Hepatocyte (in vitro differentiated cells): ENCODE measurements around the gene F7. TPM values are rescaled to one million over a fixed set of nuclear protein-coding genes. Genes with fewer than 3 reads are reported as not detected.

Source experiments
- DNase-seq: peaks from one replicate; pipeline ENCODE4 v3.0.0-alpha.2; 2016; ENCODE audit warnings: low spot score
- H2AFZ ChIP-seq: fragments of 200-600 bp; sonication (generic); 2 replicates; pipeline ENCODE4 v1.6.0; 2016; ENCODE audit warnings: antibody characterized with exemption, mild to moderate bottlenecking
- H3K27ac ChIP-seq: fragments of 200-600 bp; sonication (generic); 2 replicates; pipeline ENCODE4 v1.5.1; 2016; ENCODE audit warnings: mild to moderate bottlenecking
- H3K27me3 ChIP-seq: fragments of 200-600 bp; sonication (generic); 2 replicates; pipeline ENCODE4 v1.6.1; 2016
- H3K36me3 ChIP-seq: fragments of 200-600 bp; sonication (generic); replicated peaks from 2 replicates; pipeline ENCODE4 v1.5.1; 2016; ENCODE audit warnings: low read depth; ENCODE audit not compliant: insufficient read depth
- H3K4me1 ChIP-seq: fragments of 200-600 bp; sonication (generic); 2 replicates; pipeline ENCODE4 v1.5.1; 2016; ENCODE audit warnings: mild to moderate bottlenecking, moderate library complexity; ENCODE audit not compliant: insufficient read depth
- H3K4me2 ChIP-seq: fragments of 200-600 bp; sonication (generic); 2 replicates; pipeline ENCODE4 v1.6.0; 2016
- H3K4me3 ChIP-seq: fragments of 200-600 bp; sonication (generic); 2 replicates; pipeline ENCODE4 v1.5.1; 2016; ENCODE audit warnings: mild to moderate bottlenecking
- H3K79me2 ChIP-seq: fragments of 200-600 bp; sonication (generic); 2 replicates; pipeline ENCODE4 v1.6.0; 2017; ENCODE audit warnings: mild to moderate bottlenecking
- H3K9me2 ChIP-seq: fragments of 200-600 bp; sonication (generic); replicated peaks from 2 replicates; pipeline ENCODE4 v1.6.0; 2017; ENCODE audit warnings: mild to moderate bottlenecking; ENCODE audit not compliant: insufficient read depth
- H3K9me3 ChIP-seq: fragments of 200-600 bp; sonication (generic); 2 replicates; pipeline ENCODE4 v1.5.1; 2016; ENCODE audit warnings: low read depth, mild to moderate bottlenecking
- H4K20me1 ChIP-seq: fragments of 200-600 bp; sonication (generic); 2 replicates; pipeline ENCODE4 v1.6.0; 2016; ENCODE audit warnings: mild to moderate bottlenecking; ENCODE audit not compliant: insufficient read depth, poor library complexity, severe bottlenecking
- EZH2 ChIP-seq: fragments of 200-600 bp; sonication (generic); IDR thresholded peaks from 2 replicates; pipeline ENCODE4 v1.6.1; 2016; ENCODE audit warnings: antibody characterized with exemption, mild to moderate bottlenecking, borderline replicate concordance
- EZH2phosphoT487 ChIP-seq: fragments of 200-600 bp; sonication (generic); IDR thresholded peaks from one replicate; pipeline ENCODE4 v1.6.1; 2018; ENCODE audit warnings: antibody characterized with exemption, mild to moderate bottlenecking, low read depth, moderate library complexity; ENCODE audit not compliant: unreplicated experiment, severe bottlenecking
- WGBS: methylation state at CpG from one replicate; pipeline ENCODE4 v1.1.6; 2016; ENCODE audit warnings: low lambda C conversion rate; ENCODE audit errors: missing lambda C conversion rate; 5-methylcytosine and 5-hydroxymethylcytosine counted together
- polyA plus RNA-seq: library from polyadenylated mRNA; unstranded; fragments of >200 nt; fragmentation: Nextera tagmentation; extraction: Ambion mirVana; gene quantifications from 2 replicates; pipeline ENCODE4 v1.2.1, GENCODE V29; 2016
- total RNA-seq: library from RNA; depleted of rRNA; stranded (reverse); fragments of >200 nt; gene quantifications from 2 replicates; pipeline ENCODE4 v1.2.3, GENCODE V29; 2014
- TF ChIP-seq, protein P1 (sequence below): fragments of 200-600 bp; sonication (generic); IDR thresholded peaks from 2 replicates; pipeline ENCODE4 v1.5.1; 2016; ENCODE audit warnings: antibody characterized with exemption, mild to moderate bottlenecking; ENCODE audit not compliant: poor library complexity

The F7 gene
- total and polyA plus RNA-seq, 2 experiments from 2014 or later, result 12.6 to 24.0 TPM

DNA sequence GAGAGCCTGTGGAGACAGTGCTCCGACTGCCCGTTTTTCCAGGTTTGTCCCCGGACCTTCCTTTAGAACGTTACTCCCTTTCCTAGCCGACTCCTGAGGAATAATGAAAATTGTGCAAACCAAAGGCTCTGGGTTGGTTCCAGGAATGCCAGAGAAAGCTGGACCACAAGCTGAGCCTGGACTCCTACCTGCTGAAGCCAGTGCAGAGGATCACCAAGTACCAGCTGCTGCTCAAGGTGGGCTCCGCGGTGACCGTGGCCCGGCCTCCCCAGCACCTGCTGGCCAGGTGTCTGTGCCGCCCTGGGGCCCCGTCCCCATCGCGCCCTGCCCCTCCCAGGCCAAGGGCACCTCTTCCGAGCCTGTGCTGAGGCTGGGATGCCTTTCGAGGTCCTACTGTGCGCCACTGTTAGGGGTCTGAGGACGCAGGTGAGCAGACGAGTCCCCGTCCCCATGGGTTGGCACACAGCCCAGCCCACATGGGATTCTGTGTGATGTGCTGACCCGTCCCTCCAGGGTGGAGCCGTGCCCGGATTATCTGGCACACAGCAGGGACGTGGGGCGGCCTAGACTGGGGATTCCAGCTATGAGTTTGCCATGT, 20.5 kb upstream of the F7 start:
- no peaks in the 10 kb centered on the region for H3K36me3 ChIP-seq
- no peak for DNase-seq
- no peaks in the 10 kb centered on the region for H4K20me1 ChIP-seq
- no peak overlapping the region for H3K4me3 ChIP-seq
- WGBS, result 95% methylated on average over 24 of the region's 24 CpGs
- H3K4me2 ChIP-seq, result no peak overlapping the region
- TF ChIP-seq EZH2 (no peak), EZH2phosphoT487 (no peak)
- TF ChIP-seq, protein P1, sequence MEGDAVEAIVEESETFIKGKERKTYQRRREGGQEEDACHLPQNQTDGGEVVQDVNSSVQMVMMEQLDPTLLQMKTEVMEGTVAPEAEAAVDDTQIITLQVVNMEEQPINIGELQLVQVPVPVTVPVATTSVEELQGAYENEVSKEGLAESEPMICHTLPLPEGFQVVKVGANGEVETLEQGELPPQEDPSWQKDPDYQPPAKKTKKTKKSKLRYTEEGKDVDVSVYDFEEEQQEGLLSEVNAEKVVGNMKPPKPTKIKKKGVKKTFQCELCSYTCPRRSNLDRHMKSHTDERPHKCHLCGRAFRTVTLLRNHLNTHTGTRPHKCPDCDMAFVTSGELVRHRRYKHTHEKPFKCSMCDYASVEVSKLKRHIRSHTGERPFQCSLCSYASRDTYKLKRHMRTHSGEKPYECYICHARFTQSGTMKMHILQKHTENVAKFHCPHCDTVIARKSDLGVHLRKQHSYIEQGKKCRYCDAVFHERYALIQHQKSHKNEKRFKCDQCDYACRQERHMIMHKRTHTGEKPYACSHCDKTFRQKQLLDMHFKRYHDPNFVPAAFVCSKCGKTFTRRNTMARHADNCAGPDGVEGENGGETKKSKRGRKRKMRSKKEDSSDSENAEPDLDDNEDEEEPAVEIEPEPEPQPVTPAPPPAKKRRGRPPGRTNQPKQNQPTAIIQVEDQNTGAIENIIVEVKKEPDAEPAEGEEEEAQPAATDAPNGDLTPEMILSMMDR, result no peak
- H2AFZ ChIP-seq, result no peak overlapping the region
- H3K4me1 ChIP-seq, result no peaks in the 10 kb centered on the region
- H3K27ac ChIP-seq, result no peak overlapping the region
- H3K9me2 ChIP-seq, result no peaks in the 10 kb centered on the region
- H3K27me3 ChIP-seq, result no peaks in the 10 kb centered on the region
- H3K9me3 ChIP-seq, result no peaks in the 10 kb centered on the region
- H3K79me2 ChIP-seq, result no peaks in the 10 kb centered on the region

DNA sequence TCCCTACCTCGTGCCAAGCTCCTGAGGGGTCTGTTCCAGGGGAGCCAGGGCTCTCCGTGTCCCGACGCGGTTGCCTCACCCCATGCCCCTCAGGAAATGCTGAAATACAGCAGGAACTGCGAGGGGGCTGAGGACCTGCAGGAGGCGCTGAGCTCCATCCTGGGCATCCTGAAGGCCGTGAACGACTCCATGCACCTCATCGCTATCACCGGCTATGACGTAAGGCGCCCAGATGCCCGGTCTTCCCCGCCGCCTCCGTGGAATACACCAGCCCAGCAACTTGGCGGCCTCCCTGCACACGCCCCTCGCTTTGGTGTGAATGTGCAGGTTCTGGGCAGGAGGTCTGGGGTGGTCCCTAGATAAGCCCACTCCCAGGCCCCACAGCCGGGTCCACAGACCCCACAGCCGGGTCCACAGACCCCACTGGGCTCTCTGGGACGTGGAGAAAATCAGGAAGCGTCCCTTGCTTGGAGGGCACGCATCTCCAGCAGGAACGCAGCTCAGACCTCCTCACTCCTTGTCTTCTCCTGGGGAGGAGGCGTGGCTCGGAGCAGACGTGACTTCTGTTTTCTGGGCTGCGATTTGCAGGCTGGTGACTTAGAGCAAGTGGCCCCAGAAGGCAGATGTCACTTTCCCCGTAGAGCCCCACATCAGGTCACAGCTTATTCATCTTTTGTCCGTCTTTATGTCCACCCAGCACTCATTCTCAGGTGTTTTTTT, 19.4 kb upstream of the F7 start:
- TF ChIP-seq EZH2 (no peak), EZH2phosphoT487 (no peak)
- TF ChIP-seq, protein P1, result no peak
- Histone ChIP-seq H3K79me2 (no peaks in the 10 kb centered on the region), H3K27ac (no peak overlapping the region), H3K4me3 (no peak overlapping the region), H4K20me1 (no peaks in the 10 kb centered on the region), H3K4me1 (no peaks in the 10 kb centered on the region), H3K9me3 (no peaks in the 10 kb centered on the region), H3K36me3 (no peaks in the 10 kb centered on the region), H3K9me2 (no peaks in the 10 kb centered on the region), H3K27me3 (no peaks in the 10 kb centered on the region), H3K4me2 (no peak overlapping the region), H2AFZ (no peak overlapping the region)
- no peak for DNase-seq
- 87% methylated on average over 32 of the region's 32 CpGs for whole genome bisulfite sequencing

DNA sequence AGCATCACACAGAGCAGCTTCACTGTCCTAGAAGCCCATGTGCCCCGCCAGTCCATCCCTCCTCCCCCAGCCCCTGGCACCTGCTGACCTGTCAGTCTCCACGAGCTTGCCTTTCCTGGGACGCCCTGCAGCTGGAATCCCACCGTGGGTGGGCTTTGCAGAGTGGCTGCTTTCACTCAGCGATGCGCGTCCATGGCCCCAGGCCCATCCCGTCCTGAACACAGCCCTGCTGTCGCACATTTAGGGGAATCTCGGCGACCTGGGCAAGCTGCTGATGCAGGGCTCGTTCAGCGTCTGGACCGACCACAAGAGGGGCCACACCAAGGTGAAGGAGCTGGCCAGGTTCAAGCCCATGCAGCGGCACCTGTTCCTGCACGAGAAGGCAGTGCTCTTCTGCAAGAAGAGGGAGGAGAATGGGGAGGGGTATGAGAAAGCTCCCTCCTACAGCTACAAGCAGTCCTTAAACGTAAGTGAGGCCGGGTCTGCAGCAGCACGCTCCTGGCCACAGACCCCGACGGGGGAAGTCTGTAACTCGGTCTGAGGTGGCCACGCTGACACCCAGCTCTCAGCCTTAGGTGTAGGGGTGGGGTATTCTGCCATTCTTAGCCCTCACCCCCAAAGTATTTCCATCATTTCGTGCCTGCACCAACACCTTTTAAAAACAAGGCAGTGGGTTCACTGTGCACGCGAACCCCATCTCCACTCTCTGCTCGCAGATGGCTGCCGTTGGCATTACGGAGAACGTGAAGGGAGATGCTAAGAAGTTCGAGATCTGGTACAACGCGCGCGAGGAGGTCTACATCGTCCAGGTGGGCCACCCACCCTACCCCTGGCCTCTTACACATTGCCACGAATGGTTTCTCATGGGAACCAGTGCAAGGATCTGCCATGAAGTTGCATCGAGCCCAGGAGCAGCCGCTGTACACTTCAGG, 18.3 kb upstream of the F7 start:
- Histone ChIP-seq H3K9me2 (no peaks in the 10 kb centered on the region), H3K79me2 (no peaks in the 10 kb centered on the region), H3K4me1 (no peaks in the 10 kb centered on the region), H3K4me3 (no peak overlapping the region), H4K20me1 (no peaks in the 10 kb centered on the region), H3K36me3 (no peaks in the 10 kb centered on the region), H3K9me3 (no peaks in the 10 kb centered on the region), H3K4me2 (no peak overlapping the region), H2AFZ (no peak overlapping the region), H3K27me3 (no peaks in the 10 kb centered on the region), H3K27ac (no peak overlapping the region)
- 93% methylated on average over 39 of the region's 39 CpGs for WGBS
- DNase-seq, result no peak
- TF ChIP-seq EZH2 (no peak), EZH2phosphoT487 (no peak)
- TF ChIP-seq, protein P1, result no peak
